GM12878 (cell line): Measurements from ENCODE around the gene GPATCH3.

Experiments
- CEBPB ChIP-seq, 2 experiments: fragments of 150-350 bp in 1 of 2; IDR thresholded peaks; 2 replicates each; pipeline ENCODE4 v1.6.1; 2012 to 2014; ENCODE audit warnings: low read depth in 2 of 2, low read length in 2 of 2, borderline replicate concordance in 1 of 2, inconsistent platforms in 1 of 2
- CEBPZ ChIP-seq: fragments of 150-350 bp; IDR thresholded peaks from 2 replicates; pipeline ENCODE4 v1.6.1; 2016; ENCODE audit warnings: low read depth, low read length
- CREB1 ChIP-seq: IDR thresholded peaks from 2 replicates; pipeline ENCODE4 v1.6.1; 2012; ENCODE audit warnings: low read depth, mild to moderate bottlenecking, inconsistent platforms
- CTCF ChIP-seq, 3 experiments: IDR thresholded peaks in 2 of 3; conservative IDR thresholded peaks in 1 of 3; 2 replicates each; pipeline ENCODE4 v1.5.1; 2011; ENCODE audit warnings: low read depth in 3 of 3, low read length in 3 of 3, mild to moderate bottlenecking in 3 of 3, control low read depth in 2 of 3, moderate library complexity in 2 of 3, inconsistent platforms in 1 of 3, mixed read lengths in 1 of 3; ENCODE audit not compliant: control insufficient read depth in 2 of 3, insufficient read depth in 1 of 3; ENCODE audit errors: extremely low read depth in 1 of 3
- MAX ChIP-seq: IDR thresholded peaks from 2 replicates; pipeline ENCODE4 v1.6.1; 2012; ENCODE audit warnings: low read depth, low read length, improper control_type of control experiment
- NR2C1 ChIP-seq: fragments of 450-650 bp; IDR thresholded peaks from 2 replicates; pipeline ENCODE4 v1.6.1; 2017; ENCODE audit warnings: antibody characterized with exemption, mild to moderate bottlenecking, moderate library complexity
- POLR2A ChIP-seq: IDR thresholded peaks from 2 replicates; pipeline ENCODE4 v1.6.1; 2011; ENCODE audit warnings: low read depth, mild to moderate bottlenecking, low read length
- TCF12 ChIP-seq: IDR thresholded peaks from 2 replicates; pipeline ENCODE4 v1.6.1; 2011; ENCODE audit warnings: low read depth, mild to moderate bottlenecking, low read length
- USF1 ChIP-seq: IDR thresholded peaks from 2 replicates; pipeline ENCODE4 v1.6.1; 2011; ENCODE audit warnings: borderline replicate concordance, low read depth, mild to moderate bottlenecking, moderate library complexity, mixed read lengths, low read length; ENCODE audit not compliant: insufficient read depth; ENCODE audit errors: extremely low read length

- TF ChIP-seq USF1 = no peak
- TF ChIP-seq POLR2A = no peak
- TF ChIP-seq CTCF (IDR thresholded peaks at IDR 0.05 in 2 of 3, conservative IDR thresholded peaks at IDR 0.05 in 1 of 3; ENCODE audit: control insufficient read depth in 2 of 3, extremely low read depth in 1 of 3, insufficient read depth in 1 of 3, low read depth in 3 of 3, low read length in 3 of 3) = no peak
- TF ChIP-seq CREB1 = no peak
- TF ChIP-seq TCF12 = no peak
- no peak for TF ChIP-seq CEBPB (IDR thresholded peaks at IDR 0.05; ENCODE audit: borderline replicate concordance in 1 of 2, low read depth in 2 of 2, low read length in 2 of 2)
- no peak for TF ChIP-seq MAX
- no peak for TF ChIP-seq NR2C1
- TF ChIP-seq CEBPZ = no peak
These were observed 43.4 kb downstream of the GPATCH3 start for GRCh38 chr1:26856604-26857469.
